22Rv1 (cell line): ENCODE results near the gene ARFGAP3.
"Not testable (repeated sequence)": the region's sequence is repeated elsewhere in the genome, so short reads cannot be mapped to it uniquely, and the experiment has no call there.

Experiments used
- H3K27ac ChIP-seq: fragments of 450-650 bp; 2 replicates; pipeline ENCODE4 v1.5.1; 2017
- ZFX ChIP-seq: fragments of 450-650 bp; IDR thresholded peaks from 2 replicates; pipeline ENCODE4 v1.6.1; 2017; ENCODE audit warnings: antibody characterized with exemption, borderline replicate concordance
- TF ChIP-seq, protein P1 (sequence below): fragments of 450-650 bp; IDR thresholded peaks from 2 replicates; pipeline ENCODE4 v1.5.1; 2017; ENCODE audit warnings: mild to moderate bottlenecking

The ARFGAP3 gene

GRCh38 chr22:42788466-42788865 lies 68.6 kb downstream of the ARFGAP3 start:
- no peak overlapping the region for H3K27ac ChIP-seq
- TF ChIP-seq, protein P1, sequence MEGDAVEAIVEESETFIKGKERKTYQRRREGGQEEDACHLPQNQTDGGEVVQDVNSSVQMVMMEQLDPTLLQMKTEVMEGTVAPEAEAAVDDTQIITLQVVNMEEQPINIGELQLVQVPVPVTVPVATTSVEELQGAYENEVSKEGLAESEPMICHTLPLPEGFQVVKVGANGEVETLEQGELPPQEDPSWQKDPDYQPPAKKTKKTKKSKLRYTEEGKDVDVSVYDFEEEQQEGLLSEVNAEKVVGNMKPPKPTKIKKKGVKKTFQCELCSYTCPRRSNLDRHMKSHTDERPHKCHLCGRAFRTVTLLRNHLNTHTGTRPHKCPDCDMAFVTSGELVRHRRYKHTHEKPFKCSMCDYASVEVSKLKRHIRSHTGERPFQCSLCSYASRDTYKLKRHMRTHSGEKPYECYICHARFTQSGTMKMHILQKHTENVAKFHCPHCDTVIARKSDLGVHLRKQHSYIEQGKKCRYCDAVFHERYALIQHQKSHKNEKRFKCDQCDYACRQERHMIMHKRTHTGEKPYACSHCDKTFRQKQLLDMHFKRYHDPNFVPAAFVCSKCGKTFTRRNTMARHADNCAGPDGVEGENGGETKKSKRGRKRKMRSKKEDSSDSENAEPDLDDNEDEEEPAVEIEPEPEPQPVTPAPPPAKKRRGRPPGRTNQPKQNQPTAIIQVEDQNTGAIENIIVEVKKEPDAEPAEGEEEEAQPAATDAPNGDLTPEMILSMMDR, result no peak
- TF ChIP-seq ZFX, result no peak

GRCh38 chr22:42788021-42788420 lies 69.1 kb downstream of the ARFGAP3 start:
- no peak overlapping the region for H3K27ac ChIP-seq
- TF ChIP-seq, protein P1, result no peak
- TF ChIP-seq ZFX, result no peak

DNA sequence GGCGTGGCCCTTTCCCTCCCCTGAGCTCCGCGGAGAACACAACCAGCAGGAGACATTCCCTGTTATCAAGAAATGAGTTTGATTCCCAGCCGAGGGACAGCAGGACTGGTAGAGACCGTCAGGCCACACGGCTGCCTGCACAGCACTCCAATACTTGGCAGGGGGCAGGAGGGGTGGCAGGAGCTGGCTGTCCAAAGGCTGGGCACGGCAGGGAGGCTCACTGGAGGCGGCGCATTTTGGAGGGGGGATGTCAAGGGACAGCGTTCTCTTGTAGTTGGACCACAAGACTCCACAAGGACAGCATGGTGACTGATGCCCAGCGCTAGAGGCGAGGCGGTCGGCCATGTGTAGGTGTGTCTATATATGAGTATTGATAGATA lies 69.7 kb downstream of the ARFGAP3 start:
- TF ChIP-seq ZFX, result no peak
- TF ChIP-seq, protein P1, result no peak

GRCh38 chr22:42786606-42787356 lies 70.3 kb downstream of the ARFGAP3 start:
- H3K27ac ChIP-seq, result no peak overlapping the region
- TF ChIP-seq ZFX, result no peak
- TF ChIP-seq, protein P1, result no peak

More for the DNA sequence above, 69.7 kb downstream of the ARFGAP3 start:
- no peak overlapping the region for H3K27ac ChIP-seq

DNA sequence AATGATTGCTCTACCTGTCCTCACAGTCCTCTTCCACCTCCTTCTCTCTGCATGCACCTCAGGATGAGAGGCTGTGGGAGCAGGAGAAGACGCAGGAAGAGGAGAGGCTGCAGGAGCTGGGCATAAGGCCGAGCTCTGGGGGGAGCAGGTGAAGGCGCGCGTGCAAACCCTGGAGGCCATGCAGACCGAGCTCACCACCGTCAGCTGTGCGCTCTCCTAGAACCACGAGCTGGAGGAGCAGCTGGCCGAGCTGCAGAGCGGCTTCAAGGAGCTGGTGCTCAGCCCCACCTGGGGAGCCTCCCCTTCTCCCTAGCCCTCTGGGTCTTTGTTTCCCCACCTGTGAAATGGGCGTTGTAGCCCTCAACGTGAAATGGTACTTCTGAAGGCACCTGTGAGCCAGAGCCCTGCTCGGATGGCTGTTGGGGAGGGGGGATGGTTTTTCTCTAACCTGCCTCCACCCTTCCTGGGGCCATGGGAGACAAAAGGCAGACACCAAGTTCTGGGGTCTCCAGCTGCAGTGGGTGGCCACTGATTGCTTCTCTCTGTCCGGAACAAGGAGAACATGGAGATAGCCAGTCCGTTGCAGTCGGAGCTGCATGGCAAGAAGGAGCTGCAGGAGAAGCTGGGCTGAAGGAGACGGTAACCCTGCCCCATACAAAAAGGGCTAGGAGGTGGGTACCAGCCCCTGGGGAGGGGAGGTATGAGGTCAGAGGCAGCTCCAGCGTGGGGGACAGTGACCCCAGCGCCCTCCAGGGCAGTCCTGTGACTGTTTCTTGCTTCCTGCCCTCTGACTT lies 71.2 kb downstream of the ARFGAP3 start:
- TF ChIP-seq, protein P1, result no peak
- TF ChIP-seq ZFX, result no peak
- no peak overlapping the region for H3K27ac ChIP-seq

- H3K27ac ChIP-seq, result not testable (repeated sequence)
These were observed 74.8 kb downstream of the ARFGAP3 start for GRCh38 chr22:42782306-42782705.

DNA sequence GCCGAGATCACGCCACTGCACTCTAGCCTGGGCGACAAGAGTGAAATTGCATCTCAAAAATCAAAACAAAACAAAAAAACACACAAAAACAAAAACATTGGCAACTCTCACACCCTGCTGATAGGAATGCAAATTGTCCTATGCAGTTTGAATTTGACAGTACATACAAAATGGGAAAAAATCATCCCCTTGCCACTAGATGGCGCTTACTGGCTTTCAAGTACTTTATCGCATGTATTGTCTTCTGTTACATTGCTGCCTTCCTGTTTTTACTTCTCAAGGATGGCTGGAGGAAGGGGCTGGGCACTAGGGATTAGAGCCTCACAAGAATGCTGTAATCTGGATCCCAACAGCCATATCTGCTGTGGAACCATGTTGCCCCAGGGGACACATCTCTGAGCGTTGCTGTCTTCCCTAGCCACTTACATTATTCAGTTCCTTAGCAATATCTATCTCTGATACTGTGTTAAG lies 77.0 kb downstream of the ARFGAP3 start:
- TF ChIP-seq, protein P1, result peak; percentile 88
- TF ChIP-seq ZFX, result no peak
- no peak overlapping the region for H3K27ac ChIP-seq
